Measurements from ENCODE around the gene OR7G2.

OR7G2 gene

DNA sequence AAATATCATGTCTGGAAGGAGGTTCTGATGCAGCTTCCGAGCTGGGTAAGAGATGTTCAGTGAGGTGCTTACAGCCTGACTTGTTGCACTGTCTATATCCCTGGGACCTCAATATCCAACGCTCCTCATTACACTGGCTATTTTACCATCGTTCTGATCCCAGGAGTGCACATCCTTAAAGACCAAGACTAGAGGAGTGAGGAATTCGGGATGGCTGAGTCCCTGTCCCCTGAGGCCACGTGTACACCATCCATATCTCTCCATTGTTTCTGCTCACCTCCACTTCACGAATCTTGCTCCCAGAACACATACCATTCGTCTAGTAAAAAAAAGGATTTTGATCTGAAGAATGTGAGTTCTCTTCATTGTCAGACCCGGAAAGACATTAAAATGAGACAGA lies at the start of gene OR7G2:
OR7G2 (minus strand) TSS at position 101 of the 400 bp plus-strand sequence. CDS start 4,232 bp downstream, outside the sequence.
- no peak for DNase-seq (ENCODE audit: low read depth in 2 of 2)

DNA sequence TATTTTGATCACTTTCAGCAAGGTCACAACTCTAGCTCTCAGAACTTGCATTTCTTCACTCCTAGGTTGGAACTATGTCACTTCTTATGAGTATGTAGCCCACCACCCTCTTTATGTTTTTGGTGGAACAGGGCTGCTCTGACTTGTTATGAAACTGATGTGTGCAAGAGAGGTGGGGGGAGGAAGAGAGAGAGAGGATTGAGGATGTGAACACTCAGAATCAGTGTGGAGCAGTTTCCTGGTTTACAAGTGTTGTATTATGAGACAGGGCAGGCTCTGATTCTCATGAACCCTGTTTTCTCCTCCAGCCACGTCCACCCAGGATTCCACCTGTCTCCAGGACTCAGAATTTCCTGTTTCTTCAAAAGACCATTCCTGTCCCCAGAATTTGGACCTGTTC lies 49.0 kb upstream of the OR7G2 start:
- no peak for DNase-seq (ENCODE audit: low read depth in 2 of 2)

DNA sequence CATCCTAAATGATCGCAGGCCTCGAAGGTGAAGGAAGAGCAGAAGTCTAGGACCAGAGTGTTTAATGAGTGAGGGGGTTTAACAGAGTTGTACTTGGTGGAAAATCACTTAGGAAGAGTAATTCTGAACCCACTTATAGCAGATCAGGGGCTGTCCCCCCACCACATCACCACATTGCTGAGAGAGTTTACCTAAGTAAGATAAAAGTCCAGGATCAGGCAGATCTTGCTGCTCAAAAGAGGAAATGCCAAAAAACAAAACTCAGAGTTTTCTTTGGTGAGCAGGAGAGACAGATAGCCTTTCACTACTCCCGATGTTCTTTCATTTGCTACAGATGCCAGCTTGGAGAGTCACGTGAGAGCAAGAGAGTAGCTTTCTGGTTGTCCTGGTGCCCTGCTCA lies 48.3 kb upstream of the OR7G2 start:
- DNase-seq (ENCODE audit: low read depth in 2 of 2), result no peak

DNA sequence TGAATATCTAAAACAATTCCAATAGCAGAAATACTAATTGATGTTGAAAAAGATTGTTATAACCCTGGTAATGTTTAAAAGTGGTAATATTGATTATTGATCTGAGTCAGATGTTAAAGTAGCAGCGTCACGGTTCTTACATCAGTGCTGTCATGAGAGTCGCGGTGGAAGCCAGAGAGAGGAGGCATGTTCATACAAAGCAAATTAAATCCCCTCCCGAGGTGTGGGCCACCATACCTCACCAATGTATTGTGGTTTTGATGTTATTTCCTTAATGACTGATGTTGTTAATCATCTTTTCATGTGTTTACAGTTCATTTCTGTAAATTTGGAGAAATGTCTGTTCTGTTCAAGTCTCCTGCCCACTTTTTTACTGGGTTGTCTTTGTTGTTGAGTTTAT lies 44.1 kb upstream of the OR7G2 start:
- DNase-seq (ENCODE audit: low read depth in 2 of 2), result no peak

DNA sequence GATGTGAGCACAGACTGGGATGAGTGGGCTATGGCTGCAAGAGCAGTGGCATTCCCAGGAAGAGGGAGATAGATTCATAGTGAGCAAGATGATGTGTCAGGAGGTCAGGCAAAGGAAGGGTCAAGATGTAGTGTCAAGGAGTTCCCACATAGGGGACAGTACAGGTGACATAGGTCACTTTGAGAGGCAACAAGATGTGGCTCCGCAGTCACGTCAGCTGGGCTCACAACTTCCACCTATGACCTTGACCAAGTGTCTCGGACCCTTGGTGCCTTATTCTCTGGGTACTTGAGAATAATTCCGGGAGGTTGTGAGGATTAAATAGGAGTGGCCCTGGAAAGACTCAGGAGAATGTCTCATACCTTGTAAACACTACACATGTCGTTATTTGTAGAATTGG lies 43.4 kb upstream of the OR7G2 start:
- DNase-seq (ENCODE audit: low read depth in 2 of 2), result no peak

DNA sequence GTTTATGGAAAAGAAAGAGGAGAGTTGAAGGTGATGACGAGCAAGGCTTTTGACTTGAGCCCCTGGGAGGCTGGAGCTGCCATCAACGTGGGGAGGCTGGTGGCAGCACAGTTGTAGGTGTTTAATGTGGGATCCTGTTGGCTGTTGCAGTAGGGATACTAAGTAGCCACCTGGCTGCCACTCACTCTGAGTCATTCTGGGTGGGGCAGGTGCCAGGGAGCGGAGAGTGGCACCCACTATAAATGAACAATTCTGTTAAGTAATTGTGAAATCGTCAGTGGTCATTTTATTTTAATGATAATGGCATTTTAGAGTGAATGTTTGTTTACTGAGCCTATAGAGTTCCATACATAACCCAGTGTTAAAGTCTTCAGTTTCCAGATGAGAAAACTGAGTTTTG lies 42.7 kb upstream of the OR7G2 start:
- DNase-seq (ENCODE audit: low read depth in 2 of 2), result no peak

- DNase-seq (ENCODE audit: low read depth in 2 of 2), result no peak
Observed at GRCh38 chr19:9148697-9149096, 41.4 kb upstream of the OR7G2 start.

- DNase-seq (ENCODE audit: low read depth in 2 of 2), result no peak
Observed at GRCh38 chr19:9146882-9147281, 39.6 kb upstream of the OR7G2 start.

DNA sequence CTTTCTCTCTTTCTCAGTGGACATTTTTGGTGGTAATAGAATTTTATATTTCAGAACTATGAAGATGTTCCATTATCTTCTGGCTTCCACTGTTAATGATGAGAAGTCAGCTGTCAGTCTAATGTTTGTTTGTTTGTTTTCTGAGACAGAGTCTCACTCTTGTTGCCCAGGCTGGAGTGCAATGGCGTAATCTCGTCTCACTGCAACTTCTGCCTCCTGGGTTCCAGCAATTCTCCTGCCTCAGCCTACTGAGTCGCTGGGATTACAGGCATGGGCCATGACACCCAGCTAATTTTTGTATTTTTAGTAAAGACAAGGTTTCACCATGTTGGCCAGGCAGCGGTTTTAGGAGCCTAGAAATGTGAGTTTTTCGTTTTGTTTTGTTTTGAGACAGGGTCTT lies 37.6 kb upstream of the OR7G2 start:
- no peak for DNase-seq (ENCODE audit: low read depth in 2 of 2)

DNA sequence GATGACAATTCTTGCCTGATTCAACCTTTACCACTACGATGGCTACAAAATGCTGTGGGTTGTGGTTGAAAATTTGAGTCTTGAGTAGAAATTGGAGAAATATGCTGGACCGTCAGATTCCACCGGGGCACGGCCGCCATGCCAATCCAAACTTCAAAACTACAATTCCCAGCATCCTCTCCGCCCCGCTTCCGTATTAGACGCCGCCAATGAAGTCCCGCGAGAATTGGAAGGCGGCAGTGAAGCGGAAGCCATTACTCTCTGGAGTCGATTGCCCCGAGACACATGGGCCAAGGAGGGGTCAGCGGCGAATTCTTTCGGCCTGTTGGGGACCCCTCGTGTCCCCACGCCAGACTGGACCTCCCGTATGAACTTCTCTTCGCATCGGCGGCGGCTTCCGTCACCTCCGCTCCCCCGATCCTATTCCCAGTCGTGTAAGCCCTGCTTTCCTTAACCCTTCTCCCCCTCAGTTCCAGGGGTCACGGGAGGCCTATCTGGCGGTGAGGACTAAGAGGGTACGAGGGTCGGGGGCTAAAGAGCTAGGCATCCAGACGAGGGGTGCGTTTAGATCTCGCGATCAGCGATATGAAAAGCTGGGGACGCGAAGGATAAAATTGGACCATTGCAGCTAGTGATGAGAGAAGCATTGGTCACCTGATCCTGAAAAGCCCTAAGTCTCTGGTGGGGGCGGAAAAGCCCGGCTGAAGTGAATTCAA lies 33.0 kb upstream of the OR7G2 start, which contains the start of gene ZNF317:
ZNF317 (plus strand) TSS at position 239 of the 716 bp plus-strand sequence. CDS start 15,620 bp downstream, outside the sequence.
- peak; percentile 78 to 87 for DNase-seq (ENCODE audit: low read depth in 2 of 2)

DNA sequence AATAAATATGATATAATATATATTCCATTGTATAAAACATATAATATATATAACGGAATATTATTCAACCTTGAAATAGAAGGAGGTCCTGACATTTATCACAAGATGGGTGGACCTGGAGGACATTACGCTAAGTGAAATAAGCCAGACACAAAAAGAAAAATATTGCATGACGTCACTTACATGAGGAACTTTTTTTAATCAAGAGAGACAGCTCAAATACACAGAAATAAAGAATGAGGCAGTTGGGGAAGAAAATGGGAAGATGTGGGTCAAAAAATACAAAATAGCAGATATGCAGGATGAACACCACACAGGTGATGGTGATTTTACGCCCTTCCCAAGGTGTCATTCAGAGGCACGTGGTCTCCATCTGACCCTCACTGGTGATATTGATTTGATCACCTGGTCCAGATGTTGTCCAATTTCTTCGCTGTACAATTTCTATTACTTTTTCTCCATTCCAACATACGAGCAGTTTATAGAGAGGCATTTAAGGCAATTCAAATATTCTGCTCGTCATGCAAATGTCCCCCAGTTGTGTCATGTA lies 32.4 kb upstream of the OR7G2 start:
- DNase-seq (ENCODE audit: low read depth in 2 of 2), result no peak

GRCh38 chr19:9132422-9132821 lies 25.1 kb upstream of the OR7G2 start:
- DNase-seq (ENCODE audit: low read depth in 2 of 2), result no peak

- DNase-seq (ENCODE audit: low read depth in 2 of 2), result no peak
Observed at GRCh38 chr19:9130965-9131364, 23.7 kb upstream of the OR7G2 start.

DNA sequence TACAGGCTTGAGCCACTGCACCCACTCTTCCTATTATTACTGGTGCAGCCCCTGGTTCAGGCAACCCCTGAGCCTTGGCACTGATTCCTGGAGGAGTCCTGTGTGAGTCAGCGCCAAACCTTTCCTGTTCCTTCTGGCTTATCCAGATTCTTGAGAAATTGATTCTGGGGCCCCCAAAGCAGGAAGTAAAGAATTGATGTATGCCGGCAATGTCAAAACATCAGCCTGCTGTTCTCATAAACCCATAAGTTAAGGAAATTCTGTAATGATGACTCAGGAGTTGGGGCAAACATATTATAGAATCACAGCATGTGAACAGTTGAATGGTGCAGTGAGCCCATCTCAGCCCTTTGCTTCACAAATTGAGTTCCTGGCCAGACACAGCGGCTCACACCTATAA lies 20.9 kb upstream of the OR7G2 start:
- DNase-seq (ENCODE audit: low read depth in 2 of 2), result no peak

DNA sequence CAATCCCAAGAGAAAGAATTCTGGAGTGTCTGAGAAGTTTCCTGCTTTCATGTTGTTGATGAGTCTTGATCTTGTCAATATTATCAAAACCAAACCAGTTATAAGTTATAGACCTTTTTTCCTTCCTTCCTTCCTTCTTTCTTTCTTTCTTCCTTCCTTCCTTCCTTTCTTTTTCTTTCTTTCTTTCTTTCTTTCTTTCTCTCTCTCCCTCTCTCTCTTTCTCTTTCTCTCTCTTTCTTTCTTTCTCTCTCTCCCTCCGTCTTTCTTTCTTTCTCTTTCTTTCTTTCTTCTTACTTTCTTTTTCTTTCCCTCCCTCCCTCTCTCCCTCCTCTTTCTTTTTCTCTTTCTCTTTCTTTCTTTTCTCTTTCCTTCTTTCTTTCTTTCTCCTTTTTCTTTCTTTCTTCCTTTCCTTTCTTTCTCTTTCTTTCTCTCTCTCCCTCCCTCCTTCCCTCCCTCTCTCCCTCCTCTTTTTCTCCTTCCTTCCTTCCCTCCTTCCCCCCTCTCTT lies 19.7 kb upstream of the OR7G2 start, which contains the start of gene OR7G3:
OR7G3 (minus strand) TSS at position 51 of the 506 bp plus-strand sequence; CDS start at position 51, 0 bp downstream.
- no peak for DNase-seq (ENCODE audit: low read depth in 2 of 2)

GRCh38 chr19:9116547-9116946 lies 9.3 kb upstream of the OR7G2 start:
- no peak for DNase-seq (ENCODE audit: low read depth in 2 of 2)

DNA sequence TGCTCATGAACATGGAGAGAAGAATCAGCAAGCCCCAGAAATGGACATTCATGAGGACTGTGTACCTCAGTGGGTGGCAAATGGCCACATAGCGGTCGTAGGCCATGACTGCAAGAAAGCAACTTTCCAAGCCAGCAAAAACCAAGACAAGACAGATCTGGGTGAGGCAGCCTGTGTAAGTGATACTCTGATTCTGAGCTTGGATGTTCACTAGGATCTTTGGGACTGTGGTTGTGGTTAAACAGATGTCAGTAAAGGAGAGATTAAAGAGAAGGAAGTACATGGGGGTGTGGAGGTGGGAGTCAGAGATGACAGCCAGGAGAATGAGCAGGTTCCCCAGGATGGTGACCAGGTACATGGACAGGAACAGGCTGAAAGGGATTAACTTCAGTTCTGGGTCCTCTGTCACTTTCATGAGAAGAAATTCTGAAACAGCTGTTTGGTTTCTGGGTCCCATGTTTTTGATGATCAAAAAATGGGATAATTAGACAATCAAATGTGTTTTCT lies 8.1 kb upstream of the OR7G2 start, which contains the start of gene OR7G1:
OR7G1 (minus strand) TSS at position 457 of the 507 bp plus-strand sequence; CDS start at position 457, 0 bp downstream.
- DNase-seq (ENCODE audit: low read depth in 2 of 2), result no peak

GRCh38 chr19:9109959-9110358 lies 2.7 kb upstream of the OR7G2 start:
- no peak for DNase-seq (ENCODE audit: low read depth in 2 of 2)

GRCh38 chr19:9086761-9087160 lies 20.5 kb downstream of the OR7G2 start, which contains the start of gene OR1M1:
TSS of gene OR1M1 (plus strand) at chr19:9087061. CDS start at chr19:9093245, 6,184 bp downstream.
- no peak for DNase-seq (ENCODE audit: low read depth in 2 of 2)

- DNase-seq (ENCODE audit: low read depth in 2 of 2), result no peak
Observed at GRCh38 chr19:9078651-9079050, 28.6 kb downstream of the OR7G2 start.

DNA sequence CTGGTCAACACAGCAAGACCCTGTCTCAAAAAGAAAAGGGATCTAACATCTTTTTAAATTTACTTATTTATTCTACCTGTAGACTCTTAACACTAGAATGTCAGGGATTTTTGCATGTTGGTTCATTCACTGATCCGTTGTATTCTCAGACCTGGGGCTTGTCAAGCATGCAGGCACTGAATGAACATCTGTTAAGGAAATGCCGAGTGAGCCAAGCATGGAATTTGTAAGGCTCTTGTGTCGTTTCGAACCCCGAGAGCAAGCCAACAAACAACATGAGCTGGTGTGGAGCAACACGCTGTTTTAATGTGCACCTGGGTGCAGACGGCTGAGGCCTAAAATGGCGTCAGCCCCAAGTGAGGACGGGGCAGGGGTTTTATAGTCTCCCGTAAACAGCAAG lies 30.4 kb downstream of the OR7G2 start:
- no peak for DNase-seq (ENCODE audit: low read depth in 2 of 2)

GRCh38 chr19:9075064-9075949 lies 32.0 kb downstream of the OR7G2 start:
- DNase-seq (ENCODE audit: low read depth in 2 of 2), result peak; percentile 1 to 9
